ENCODE measurements around the gene ADSS1.

The ADSS1 gene

DNA sequence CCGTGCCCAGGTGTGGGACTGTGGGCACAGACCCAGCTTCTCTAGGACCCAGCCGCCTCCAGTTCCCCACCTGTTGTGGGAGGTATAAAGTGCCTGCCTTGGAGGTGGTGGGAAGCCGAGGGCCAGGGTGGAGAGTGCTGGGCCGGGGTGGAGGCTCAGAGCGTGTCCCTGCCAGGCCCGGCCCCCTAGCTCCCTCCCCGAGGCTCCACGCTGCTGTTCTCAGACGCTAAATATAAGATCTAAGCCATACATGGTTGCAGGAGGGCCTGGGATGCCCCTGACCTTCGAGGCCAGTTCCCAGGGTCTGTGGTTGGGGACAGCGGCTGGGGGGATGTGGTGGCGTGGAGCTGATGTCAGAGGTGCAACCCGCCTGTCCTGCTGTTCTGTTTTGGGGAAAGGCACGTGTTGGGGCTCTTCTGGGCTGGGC, 23.8 kb upstream of the ADSS1 start:
- no peak for DNase-seq (ENCODE audit: low spot score)

DNA sequence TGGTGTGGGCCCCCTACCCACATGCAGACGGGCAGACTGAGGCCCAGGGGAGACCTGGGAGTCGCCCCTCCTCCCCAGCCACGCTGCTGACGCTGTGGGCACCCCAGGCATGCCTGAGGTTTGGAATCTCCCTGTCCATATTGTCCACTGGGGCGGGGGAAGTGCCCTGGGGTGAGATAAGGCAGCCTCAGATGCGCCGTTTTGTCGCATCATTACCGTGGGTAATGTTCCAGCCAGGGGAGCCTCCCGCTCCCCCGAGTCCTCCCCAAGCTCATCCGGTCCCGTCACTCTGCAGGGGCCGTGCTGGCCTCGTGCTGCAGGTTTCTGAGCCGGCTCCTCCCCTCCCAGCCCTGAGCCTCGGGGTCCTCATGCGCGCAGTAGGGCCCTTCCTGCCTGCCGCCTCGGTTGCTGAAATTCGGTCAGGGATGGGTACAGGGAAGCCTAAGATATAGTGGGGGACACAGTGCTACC, 23.2 kb upstream of the ADSS1 start:
- DNase-seq (ENCODE audit: low spot score): no peak

DNA sequence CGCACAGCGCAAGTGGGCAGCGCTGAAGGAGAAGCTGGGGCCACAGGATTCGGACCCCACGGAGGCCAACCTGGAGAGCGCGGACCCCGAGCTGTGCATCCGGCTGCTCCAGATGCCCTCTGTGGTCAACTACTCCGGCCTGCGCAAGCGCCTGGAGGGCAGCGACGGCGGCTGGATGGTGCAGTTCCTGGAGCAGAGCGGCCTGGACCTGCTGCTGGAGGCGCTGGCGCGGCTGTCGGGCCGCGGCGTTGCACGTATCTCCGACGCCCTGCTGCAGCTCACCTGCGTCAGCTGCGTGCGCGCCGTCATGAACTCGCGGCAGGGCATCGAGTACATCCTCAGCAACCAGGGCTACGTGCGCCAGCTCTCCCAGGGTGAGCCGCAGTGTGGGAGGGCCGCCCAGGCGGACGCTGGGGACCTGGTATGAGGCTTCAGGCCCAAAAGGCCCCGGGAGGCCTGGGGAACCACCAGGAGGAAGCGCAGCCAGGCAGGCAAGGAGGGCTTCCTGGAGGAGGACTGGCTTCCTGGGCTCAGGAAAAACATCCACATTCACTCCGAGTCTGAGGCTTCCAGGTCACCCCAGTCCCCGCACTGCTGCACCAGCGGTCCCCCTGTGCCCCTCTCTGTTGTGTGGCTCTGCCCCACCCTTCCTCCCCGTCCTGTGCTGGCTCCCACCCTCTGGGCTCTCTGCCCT, 22.5 kb upstream of the ADSS1 start:
- no peak for DNase-seq (ENCODE audit: low spot score)

DNA sequence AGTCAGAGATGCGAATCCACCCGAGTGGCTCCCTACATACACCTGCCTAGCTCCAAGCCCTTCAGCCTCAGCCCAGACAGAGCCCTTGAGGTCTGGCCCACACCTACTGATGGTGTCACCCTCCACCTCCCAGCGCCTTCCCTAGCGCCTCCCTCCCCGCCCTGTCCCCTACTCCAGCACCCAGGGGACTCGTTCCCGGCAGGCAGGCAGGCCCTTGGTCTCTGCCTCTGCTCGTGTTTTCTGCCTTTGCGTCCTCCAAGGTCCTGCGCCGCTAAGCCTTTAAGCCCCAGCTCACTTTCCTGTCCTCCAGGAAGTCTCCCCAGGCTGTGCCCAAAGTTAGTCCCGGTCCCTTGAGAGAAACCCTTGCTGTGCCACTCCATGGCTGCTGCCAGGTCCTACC, 21.9 kb upstream of the ADSS1 start:
- DNase-seq (ENCODE audit: low spot score): no peak

DNA sequence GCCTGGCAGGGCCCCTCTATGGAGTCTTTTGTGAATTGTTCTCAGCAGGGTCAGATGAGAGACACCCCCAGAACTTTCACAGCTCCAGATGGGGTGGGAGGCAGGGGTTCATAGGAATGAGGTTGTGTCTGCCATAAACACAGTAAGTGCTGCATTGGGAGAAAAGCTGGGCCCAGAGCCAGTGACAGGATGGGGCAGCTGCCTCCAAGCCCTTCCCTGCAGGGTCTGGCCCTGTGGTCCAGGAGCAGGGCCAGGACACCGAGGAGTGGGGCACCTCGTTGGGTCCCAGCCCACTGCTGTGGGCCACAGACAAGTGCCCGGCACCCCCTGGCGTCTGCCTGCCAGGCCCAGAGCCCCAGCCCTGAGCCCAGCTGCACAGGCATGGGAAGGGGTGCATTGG, 21.4 kb upstream of the ADSS1 start:
- DNase-seq (ENCODE audit: low spot score): no peak

DNA sequence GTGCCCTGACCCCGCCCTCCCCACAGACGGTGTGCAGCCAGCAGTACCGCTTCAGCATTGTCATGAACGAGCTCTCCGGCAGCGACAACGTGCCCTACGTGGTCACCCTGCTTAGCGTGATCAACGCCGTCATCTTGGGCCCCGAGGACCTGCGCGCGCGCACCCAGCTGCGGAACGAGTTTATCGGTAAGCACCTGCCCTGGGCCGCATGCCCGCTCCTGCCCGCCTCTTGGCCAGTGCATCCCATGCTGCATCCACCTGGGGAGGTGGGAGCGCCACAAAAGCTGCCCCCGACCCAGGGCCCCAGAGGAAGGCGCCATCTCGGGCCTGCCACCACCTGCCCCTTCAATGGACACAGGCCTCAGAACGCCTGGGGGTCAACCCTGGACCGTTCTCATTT, 20.8 kb upstream of the ADSS1 start:
- no peak for DNase-seq (ENCODE audit: low spot score)

DNA sequence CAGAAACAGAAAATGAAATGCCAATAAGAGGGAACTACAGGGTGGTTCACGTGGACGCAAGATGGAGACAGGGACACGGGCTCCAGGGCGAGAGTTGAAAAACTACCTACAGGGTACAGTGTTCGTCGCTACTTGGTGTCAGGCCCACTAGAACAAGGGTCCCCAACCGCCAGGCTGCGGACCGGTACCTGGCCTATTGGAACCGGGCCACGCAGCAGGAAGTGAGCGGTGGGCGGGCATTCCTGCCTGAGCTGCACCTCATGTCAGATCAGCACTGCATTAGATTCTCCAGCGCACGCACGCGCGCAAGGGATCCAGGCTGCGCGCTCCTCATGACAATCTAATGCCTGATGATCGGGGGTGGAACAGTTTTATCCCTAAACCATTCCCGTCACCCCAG, 19.8 kb upstream of the ADSS1 start:
- DNase-seq (ENCODE audit: low spot score): no peak

DNA sequence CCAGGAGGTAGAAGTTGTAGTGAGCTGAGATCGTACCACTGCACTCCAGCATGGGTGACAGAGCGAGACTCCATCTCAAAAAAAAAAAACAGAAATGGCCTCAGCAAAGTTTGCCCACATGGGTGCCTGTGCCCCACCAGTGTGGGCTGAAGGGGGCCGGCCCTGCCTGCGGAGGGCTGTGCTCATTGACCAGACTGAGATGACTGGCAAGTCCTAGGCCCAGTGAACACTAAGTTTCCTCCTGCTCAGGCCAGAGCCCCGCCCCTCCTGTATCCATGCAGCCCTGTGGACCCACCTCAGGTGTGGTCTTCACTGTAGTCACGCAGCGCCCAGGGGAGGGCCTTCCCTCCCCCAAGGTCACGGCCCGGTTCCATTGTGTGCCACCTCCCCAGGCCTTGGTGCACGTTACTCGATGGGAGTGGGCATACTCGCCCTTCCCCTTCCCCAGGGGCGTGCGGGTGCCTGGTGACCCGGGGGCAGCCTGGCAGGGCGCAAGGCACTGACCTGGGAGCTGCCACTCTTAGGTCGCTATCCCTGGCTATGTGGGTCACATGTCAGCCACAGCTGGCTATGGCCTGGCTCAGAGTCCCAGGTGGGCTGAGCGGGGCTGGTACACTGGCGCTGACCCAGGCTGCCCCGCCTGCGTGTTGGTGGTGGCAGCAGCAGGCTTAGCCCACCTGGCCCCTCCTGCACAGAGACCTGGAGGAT, 18.5 kb upstream of the ADSS1 start:
- peak; percentile 40 for DNase-seq (ENCODE audit: low spot score)

DNA sequence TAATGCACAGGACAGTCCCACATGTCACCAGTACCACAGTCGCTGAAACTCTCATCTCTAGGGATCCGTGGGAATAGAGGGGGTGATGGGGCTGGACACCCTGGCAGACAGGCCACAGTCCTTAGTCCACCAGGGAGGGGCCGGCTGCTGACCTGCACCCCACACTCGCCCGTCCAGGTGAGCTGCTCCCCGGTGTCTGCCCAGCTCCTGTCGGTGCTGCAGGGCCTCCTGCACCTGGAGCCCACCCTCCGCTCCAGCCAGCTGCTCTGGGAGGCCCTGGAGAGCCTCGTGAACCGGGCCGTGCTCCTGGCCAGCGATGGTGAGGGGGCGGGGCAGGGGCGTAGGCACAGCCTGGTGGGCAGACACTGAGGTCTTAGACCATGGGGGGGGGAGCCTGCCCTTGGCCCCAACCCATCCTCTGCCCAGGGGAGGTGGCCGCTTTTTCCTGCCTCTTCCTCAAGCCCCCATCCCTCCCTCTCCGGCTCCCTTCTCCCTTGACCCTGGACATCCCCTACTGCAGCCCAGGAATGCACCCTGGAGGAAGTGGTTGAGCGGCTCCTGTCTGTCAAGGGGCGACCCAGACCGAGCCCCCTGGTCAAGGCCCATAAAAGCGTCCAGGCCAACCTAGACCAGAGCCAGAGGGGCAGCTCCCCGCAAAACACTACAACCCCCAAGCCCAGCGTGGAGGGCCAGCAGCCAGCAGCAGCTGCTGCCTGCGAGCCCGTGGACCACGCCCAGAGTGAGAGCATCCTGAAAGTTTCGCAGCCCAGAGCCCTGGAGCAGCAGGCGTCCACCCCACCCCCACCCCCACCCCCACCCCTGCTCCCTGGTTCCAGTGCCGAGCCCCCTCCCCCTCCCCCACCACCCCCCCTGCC, 17.1 kb upstream of the ADSS1 start:
- no peak for DNase-seq (ENCODE audit: low spot score)

DNA sequence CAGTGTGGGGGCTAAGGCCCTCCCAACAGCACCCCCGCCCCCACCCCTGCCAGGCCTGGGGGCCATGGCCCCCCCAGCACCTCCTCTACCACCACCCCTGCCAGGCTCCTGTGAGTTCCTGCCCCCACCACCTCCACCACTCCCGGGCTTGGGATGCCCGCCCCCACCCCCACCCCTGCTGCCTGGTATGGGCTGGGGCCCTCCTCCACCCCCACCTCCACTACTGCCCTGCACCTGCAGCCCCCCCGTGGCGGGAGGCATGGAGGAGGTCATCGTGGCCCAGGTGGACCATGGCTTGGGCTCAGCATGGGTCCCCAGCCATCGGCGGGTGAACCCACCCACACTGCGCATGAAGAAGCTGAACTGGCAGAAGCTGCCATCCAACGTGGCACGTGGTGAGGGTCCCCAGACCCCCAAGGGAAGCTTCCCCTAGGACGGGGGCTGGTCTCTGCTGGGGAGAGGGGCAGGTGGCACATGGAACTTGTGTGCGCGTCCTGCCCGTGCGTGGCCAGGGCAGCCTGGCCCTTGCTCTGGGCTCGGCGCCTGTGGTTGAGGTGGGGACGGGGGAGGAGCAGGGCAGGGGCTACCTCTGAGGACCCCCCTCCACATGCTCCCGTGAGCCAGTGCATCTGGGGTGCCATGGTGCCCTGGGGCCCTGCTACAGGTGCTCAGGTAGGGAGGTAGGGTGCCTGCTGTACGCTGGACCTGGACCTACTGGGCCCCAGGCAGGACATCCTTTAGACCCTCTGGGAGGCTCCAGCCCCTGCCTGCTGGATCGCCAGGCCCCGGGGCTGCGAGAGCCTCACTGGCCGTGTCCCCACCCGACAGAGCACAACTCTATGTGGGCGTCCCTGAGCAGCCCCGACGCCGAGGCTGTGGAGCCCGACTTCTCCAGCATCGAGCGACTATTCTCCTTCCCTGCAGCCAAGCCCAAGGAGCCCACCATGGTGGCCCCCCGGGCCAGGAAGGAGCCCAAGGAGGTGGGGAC, 16.1 kb upstream of the ADSS1 start:
- no peak for DNase-seq (ENCODE audit: low spot score)

DNA sequence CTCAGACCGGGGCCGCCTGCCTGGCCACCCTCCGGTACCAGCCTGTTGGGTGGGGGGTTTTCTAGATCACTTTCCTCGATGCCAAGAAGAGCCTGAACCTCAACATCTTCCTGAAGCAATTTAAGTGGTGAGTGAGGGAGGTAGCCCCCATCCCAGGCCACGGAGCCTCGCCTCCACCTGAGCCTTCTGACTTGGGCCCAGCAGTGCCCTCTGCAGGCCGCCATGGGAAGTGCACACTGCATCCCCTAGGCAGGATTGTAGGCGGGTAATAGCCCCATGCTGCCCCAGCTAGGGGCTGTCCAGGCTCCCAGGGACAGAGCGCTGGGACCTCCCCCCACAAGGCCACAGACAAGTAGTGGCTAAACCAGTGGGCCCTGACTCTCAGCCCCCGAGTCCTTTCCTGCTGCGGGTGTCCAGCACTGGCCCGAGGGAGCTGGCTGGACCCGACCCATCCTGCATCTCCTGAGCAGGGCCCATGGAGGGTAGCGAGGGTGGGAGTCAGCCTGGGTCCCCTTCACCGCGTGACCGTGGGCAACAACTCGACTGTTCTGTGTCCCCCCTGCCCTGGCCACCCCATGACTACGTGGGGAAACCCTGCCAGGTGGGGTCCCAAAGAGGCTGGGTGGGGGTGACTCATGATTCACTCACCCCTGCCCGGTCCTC, 15.3 kb upstream of the ADSS1 start:
- DNase-seq (ENCODE audit: low spot score): peak; percentile 54

DNA sequence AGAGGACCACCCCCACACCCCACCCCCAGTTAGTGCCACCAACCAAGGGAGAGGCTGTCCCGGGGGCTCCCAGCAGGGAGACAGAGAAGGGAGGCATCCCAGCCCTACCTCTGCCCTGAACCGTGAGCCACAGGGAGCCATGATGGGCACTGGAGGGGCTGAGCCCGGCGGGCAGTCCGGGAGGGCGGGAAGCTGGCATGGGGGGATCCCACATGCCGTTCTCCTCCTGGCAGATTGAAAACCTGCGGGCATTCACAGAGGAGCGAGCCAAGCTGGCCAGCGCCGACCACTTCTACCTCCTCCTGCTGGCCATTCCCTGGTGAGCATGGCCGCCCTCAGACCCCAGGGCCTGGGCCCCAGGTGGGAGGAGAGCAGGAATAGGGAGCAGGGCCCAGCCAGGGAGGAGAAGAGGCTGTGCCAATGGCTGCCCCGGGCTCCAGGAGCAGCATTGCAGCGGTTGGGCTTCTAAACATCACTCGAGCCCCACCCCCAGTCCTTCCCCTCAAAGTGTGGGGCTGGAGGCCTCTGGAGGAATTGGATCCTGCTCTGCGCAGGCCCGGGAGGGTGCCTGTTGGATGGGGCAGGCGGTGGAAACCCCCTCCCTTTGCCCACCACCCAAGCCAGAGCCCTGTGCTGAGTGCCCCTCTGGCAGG, 14.5 kb upstream of the ADSS1 start:
- DNase-seq (ENCODE audit: low spot score): no peak

DNA sequence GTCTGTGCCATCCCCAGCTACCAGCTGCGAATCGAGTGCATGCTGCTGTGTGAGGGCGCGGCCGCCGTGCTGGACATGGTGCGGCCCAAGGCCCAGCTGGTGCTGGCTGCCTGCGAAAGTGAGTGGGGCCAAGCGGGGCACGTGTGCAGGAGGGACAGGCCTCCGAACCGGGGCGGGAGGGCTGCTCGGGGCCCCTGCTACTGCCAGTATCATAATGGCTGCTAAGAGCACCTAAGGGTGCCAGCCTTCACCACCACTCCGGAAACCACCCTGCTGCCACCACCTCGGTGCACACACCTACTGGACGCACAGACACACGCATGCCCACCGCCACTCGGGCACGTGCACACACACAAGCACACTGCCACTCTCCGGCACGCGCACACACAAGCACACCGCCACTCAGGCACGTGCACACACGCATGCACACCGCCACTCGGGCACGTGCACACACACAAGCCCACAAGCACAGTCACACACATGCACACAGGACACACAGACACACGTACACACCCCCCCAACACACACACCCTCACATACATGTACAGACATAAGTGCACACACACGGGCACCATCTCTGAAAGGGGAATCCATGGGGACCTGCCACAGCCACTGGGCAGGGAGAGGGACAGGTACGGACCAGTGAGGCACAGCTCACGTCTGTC, 13.8 kb upstream of the ADSS1 start:
- DNase-seq (ENCODE audit: low spot score): no peak

DNA sequence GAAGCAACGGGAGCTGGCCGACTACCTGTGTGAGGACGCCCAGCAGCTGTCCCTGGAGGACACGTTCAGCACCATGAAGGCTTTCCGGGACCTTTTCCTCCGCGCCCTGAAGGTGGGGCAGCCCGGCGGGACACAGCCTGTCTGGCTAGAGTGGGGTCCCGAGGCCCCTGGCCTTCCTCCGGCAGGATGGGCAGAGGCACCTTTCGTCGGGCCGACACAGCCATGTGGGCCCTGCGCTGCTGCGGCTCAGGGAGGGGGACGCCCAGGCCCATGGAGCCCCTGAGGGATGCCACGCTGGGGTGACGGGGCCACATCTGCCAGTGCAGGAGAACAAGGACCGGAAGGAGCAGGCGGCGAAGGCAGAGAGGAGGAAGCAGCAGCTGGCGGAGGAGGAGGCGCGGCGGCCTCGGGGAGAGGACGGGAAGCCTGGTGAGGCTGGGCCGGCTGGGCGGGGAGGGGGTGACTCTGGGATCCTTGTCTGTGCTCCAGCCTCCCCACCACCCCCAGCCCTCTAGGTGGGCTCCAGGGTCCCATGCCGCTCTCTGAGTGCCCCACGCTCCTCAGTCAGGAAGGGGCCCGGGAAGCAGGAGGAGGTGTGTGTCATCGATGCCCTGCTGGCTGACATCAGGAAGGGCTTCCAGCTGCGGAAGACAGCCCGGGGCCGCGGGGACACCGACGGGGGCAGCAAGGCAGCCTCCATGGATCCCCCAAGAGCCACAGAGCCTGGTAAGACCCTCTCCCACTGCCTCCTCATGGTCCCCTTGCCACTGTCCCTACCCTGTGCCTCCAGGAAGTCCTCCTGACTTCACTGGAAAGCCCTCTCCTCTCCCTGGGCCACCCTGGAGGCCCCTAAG, 10.9 kb upstream of the ADSS1 start:
- no peak for DNase-seq (ENCODE audit: low spot score)

DNA sequence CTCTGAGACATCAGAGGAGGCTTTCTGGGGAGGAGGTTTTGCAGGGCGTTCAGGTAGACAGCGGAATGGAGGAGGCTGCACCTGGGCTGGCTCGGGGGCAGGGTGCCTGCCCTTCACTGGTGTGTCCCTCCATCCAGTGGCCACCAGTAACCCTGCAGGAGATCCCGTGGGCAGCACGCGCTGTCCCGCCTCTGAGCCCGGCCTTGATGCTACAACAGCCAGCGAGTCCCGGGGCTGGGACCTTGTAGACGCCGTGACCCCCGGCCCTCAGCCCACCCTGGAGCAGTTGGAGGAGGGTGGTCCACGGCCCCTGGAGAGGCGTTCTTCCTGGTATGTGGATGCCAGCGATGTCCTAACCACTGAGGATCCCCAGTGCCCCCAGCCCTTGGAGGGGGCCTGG, 10.0 kb upstream of the ADSS1 start:
- no peak for DNase-seq (ENCODE audit: low spot score)

DNA sequence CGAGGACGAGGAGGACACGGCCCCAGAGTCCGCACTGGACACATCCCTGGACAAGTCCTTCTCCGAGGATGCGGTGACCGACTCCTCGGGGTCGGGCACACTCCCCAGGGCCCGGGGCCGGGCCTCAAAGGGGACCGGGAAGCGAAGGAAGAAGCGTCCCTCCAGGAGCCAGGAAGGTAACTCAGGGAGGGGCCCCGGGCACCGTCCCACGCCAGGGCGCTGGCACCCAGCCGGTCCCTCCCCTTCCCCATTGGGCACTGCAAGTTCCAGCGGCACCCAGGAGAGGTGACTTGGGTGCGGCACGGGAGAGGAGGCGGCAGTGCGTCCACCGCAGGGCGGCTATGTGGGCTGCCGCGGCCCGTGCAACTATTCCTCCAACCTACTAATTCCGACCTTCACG, 9.3 kb upstream of the ADSS1 start:
- no peak for DNase-seq (ENCODE audit: low spot score)

DNA sequence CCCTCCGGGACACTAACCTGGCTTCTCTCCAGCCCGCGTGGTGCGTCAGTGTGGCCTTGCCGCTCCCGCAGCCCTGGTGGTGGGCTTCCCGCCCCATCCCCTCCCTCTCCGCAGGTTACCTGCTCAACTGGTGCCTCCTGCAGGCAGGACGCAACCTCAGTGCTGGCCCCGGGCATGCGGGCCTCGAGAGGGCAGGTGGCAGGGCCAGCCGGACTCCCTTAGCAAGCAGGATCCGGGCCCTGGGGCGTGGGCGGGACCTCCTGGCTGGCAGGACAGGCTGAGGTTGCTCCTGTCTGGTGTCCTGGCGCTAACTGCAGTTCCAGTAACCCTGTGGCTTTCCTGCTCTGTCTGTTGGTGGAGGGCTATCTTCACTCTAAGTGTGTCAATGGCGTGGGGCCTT, 8.6 kb upstream of the ADSS1 start:
- no peak for DNase-seq (ENCODE audit: low spot score)

DNA sequence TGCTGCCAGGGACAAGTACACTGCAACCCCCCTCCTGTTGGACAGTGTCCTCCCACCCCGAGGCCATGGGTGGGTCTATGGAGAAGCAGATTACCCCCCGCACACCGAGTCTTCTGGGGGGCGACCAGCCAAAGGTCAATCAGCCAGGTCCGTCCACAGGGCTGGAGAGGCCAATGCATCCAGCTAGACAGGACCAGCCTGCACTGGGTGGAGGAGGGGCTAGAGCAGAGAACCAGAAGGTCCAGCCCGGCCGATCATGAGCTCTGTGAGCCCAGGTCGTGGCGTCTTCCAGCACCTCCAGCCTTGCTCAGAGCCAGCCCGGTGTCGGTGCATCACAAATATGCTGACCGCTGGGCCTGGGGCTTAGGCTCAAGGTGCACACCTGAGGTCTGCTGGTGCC, 8.2 kb upstream of the ADSS1 start:
- DNase-seq (ENCODE audit: low spot score): no peak

DNA sequence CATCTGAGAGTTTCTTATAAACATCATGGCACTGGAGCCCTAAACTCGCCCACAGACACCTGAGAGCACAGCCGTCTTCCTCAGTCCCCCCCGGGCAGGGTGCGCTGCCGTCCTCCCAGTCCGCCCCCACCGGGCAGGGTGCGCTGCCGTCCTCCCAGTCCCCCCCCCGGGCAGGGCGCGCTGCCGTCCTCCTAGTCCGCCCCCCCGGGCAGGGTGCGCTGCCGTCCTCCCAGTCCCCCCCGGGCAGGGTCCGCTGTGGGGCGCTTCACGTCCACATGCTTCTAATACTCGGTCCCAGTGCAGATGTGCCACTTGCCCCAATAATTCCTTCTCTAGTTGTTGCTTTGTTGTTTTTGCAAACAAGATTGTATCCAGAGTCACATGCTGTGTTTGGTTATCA, 6.9 kb upstream of the ADSS1 start:
- DNase-seq (ENCODE audit: low spot score): no peak
